Skeletal muscle cell (primary cell): ENCODE results near the gene PLA2G15.

Experiments
- DNase-seq: peaks from one replicate; pipeline ENCODE4 v3.0.0-alpha.2; 2010; ENCODE audit warnings: low read depth
- H3K4me3 ChIP-seq: 2 replicates; pipeline ENCODE4 v1.5.1; 2011; ENCODE audit warnings: low read depth, mild to moderate bottlenecking, control low read depth, low read length, moderate library complexity

Gene PLA2G15

DNA sequence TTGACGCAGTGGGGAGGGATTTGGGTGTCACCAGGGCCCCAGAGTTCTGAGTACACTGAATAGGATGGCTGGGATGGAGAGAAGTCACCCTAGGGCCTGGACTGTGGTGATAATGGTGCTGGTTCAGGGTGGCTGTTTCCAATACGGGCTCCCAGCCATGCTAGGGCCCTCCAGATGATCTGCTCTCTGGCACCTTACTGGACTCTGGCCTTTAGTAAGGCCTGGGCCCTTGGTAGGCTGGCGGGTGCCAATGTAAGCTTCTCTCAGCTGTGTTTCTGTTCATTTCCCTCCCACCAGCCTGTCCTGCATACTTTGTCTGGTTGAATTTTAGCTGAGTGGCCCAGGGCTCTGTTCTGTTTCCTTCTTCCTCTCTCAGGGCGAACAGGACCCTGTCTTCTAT lies 2.8 kb downstream of the PLA2G15 start:
- no peak for DNase-seq
- H3K4me3 ChIP-seq = no peak overlapping the region

DNA sequence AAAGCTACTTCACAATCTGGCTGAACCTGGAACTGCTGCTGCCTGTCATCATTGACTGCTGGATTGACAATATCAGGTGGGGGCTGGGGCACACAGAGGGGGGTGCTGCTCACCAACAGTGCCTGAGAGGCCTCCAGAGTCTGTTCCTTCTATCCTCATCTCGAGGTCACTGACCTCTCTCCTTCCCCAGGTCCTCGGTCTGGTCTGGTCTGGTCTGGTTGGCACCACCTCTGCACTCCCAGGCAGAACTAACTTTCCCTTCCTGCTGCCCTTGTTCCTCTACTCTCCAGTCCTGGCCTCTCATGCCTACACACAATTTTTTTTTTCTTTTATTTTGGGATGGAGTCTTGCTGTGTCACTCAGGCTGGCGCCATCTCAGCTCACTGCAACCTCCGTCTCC lies 4.2 kb downstream of the PLA2G15 start:
- H3K4me3 ChIP-seq = no peak overlapping the region
- DNase-seq = no peak

DNA sequence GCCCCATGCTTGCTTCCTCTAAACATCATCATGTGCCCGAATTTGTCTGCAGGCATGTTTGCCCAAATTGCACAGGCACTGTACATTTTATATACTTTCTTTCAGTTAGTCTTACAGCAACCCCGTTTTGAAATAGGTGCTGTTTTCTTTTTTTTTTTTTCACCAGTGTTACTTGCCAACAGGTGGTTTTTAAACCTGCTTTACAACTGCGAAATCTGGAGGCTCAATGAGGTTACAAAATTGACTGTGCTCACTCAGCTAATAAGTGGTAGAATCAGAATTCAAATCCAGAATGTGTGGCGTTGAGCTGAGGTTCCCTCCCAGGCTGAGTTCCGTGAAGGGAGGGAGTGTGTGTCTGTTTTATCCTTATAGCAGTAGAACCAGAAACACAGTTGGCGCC lies 5.8 kb downstream of the PLA2G15 start:
- DNase-seq = no peak
- no peak overlapping the region for H3K4me3 ChIP-seq

DNA sequence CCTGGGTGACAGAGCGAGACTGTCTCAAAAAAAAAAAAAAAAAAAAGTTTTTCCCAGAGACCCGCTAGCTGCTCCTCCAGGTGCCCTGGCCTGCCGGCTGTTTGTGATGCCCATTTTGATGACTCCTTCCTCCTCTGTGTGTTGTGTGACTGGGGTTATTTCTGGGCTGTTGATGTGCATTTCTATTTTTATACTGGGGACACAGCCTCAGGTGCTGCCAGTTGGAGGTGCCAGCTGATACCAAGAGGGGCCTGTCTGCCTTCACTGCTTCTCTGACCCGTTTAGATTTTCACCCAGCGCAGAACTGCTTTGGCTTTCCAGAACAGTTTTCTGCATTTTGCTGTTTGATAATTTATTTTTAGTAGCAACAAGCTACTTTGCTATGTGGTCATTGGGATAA lies 6.7 kb downstream of the PLA2G15 start:
- DNase-seq = no peak
- H3K4me3 ChIP-seq = no peak overlapping the region

DNA sequence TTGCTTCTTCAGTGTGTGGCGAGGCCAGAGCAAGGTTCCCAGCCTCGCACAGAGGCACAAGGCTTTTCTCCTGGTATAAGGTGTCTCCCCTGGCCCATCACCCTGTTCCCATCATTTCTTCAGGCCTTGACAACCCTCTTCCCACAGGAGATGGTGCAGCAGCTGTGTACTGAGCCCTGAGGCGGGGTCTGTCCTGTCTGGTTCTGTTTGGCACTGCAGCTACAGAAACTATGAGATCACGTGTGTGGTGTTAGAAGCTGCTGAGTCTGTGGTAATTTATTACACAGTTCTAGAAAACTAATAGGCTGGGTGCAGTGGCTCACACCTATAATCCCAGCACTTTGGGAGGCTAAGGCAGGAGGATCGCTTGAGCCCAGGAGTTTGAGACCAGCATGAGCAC lies 7.2 kb downstream of the PLA2G15 start:
- DNase-seq = no peak
- no peak overlapping the region for H3K4me3 ChIP-seq

DNA sequence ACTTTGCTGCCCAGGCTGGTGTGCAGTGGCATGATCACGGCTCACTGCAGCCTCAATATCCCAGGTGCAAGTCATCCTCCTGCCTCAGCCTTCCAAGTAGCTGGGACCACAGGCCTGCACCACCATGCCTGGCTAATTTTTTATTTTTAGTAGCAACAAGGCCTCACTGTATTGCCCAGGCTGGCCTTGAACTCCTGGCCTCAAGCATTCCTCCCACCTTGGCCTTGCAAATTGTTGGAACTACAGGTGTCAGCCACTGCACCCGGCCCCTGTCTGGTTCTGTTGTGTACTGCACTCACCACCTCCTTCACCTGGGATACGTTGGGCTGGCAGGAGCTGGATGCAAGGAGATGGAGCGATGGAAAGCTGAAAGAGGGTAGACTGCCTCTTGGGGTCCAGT lies 8.5 kb downstream of the PLA2G15 start:
- DNase-seq = no peak
- H3K4me3 ChIP-seq = no peak overlapping the region

DNA sequence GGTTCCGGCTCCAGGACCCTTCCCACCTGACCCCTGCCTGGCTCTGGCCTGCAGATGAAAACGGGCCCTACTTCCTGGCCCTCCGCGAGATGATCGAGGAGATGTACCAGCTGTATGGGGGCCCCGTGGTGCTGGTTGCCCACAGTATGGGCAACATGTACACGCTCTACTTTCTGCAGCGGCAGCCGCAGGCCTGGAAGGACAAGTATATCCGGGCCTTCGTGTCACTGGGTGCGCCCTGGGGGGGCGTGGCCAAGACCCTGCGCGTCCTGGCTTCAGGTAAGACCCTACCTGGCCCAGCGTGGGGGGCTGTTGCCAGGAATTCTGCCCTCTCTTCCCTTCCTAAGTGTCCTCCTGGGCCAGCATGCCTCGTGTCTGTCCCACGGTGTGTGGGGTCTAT lies 10.5 kb downstream of the PLA2G15 start:
- no peak for DNase-seq
- no peak overlapping the region for H3K4me3 ChIP-seq

DNA sequence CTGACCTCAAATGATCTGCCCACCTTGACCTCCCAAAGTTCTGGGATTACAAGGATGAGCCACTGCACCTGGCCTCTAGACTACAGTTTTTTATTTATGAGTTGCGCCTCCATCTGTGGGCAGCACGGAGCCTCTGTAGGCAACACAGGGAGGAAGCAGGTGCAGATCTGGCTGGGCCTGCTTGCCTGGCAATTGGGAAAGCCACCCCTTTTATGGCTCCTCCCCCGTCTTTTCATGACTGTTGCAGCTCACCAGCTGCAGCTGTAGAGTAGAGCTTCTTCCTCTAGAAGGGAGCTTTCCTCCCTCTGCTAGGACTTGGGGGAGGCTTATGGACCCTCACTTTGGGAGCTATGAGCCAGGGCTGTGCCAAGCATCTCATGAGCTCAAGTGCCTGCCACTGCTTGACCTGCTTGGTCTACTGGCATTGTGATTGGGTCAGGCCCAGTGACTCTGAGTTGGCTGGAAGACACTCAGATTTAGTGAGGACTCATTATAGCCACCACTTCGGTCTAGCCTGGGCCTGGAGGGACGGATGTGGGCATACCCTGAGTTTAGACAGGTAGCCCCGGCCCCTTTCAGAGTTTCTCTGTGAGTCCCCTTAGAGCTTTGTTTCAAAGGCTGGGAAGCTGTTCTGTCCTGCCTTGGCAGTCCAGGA lies 12.2 kb downstream of the PLA2G15 start:
- no peak for DNase-seq
- no peak overlapping the region for H3K4me3 ChIP-seq

DNA sequence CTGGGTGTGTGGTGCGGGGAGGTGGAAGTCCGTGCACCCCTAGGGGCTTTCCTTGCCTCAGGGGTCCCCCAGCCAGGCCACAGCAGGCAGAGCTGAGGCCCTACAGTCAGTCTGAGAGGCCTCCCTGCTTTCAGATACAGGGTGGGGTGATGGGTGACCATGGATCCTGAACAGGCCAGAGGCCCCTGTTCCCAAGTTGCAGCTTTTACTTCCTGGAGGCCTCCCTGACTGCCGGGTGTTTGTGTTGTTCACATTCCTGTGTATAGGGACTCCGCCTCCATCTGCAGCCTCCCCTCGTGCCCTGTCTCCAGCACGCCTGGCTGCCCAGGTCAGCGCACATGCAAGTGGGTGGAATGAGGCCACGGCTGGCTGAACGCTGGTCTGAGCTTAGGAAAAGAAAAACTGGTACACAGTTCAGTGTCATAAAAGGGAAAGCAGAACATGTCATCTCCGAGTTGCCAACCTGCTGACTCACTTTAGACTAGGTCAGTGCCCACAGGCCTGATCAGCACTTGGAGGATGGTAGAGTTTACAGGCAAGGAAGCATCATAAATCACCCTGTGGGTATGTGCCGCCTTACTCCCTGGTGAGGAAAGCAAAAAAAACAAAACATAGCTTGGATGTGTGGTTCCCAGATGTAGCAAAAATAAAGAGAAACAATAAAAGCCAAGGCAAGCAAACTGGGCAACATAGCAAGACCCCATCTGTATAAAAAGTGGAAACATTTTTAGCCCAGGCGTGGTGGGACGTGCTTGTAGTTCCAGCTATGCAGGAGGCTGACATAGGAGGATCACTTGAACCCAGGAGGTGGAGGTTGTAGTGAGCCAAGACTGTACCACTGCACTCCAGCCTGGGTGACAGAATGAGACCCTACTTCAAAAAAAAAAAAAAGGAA lies 13.0 kb downstream of the PLA2G15 start:
- DNase-seq = no peak

DNA sequence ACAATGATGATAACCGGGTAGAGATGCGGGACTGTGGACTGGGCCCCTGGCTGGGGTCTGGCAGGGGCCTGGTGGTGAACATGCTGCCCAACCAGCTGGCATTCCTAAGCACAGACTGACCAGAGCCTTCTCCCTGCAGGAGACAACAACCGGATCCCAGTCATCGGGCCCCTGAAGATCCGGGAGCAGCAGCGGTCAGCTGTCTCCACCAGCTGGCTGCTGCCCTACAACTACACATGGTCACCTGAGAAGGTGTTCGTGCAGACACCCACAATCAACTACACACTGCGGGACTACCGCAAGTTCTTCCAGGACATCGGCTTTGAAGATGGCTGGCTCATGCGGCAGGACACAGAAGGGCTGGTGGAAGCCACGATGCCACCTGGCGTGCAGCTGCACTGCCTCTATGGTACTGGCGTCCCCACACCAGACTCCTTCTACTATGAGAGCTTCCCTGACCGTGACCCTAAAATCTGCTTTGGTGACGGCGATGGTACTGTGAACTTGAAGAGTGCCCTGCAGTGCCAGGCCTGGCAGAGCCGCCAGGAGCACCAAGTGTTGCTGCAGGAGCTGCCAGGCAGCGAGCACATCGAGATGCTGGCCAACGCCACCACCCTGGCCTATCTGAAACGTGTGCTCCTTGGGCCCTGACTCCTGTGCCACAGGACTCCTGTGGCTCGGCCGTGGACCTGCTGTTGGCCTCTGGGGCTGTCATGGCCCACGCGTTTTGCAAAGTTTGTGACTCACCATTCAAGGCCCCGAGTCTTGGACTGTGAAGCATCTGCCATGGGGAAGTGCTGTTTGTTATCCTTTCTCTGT lies 14.0 kb downstream of the PLA2G15 start:
- DNase-seq = no peak

More for the DNA sequence above, 13.0 kb downstream of the PLA2G15 start:
- no peak overlapping the region for H3K4me3 ChIP-seq

DNA sequence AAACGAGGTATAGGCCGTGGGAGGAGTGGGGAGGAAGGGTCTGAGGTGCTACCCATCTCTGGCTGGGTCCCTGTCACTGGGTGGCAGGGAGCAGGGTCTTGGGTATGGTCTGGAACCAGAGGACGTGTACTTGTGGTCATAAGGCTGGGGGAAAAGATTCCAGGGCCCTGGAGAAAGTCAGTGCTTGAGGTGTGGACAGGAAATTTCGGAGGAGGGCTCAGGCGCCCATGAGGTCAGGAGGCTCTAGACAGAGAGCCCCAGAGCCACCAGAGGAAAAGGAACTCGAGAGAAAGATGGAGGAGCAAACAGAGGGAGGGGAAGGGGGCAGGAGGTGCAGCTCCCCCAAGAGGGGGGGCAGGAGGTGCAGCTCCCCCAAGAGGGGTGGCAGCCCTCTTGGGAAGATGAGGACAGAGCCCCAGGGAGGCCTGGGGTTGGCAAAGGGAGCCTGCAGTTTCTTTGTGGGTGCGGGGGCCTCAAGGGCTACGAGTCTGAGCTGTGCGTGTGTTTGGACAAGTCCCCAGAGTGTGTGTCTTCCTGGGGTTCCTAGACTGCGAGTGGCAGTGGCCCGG lies 18.5 kb downstream of the PLA2G15 start:
- peak overlapping the region; percentile 90 for H3K4me3 ChIP-seq
- DNase-seq = no peak

More for the DNA sequence above, 14.0 kb downstream of the PLA2G15 start:
- no peak overlapping the region for H3K4me3 ChIP-seq

DNA sequence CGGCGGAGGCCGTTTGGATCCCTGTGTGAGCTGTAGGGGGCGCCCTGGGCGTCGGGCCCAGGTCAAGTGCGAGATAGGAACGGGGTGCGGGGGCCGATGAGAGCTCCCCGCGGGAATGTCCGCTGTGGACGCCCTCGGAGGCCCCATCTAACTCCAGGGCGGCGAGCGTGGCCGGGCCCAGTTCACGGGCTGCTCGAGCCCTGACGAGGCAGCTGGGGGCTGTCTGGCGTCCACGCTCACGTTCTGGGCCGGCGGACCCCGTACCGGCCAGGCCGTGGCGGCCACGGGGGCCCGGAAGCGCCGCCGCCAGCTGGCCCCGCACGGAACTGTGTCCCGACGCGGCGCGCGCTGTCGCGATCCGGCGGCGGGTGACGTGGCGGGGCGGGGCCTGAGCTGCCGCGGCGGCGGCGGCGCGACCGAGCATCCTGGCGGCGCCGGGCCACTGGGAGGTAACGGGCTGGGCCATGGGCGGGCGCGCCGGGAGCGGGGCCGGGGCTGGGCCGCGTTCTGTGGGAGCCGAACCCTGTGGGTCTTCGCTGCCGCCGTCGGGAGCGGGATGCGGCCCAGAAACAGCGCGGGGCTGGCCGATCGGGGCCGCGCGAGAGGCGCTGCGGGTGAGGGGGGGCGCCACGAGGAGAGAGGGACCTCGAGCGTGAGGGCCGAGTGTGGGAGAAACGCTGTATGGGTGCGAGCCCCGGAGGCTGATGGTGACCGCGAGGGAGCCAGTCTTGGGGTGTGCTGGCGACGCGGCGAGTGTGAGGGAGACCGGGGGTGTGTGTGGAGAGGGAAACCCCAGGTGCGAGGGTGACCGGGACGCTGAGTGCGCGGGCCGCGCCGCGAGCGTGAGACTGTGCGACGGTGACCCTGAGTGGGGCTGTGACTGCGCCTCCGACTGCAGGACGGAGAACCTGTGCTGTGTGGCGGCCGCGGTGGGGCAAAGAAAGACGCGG lies 19.2 kb downstream of the PLA2G15 start, which contains the start of gene SLC7A6:
Gene SLC7A6 (plus strand): TSS at position 399 of the 950 bp plus-strand sequence. CDS start 10,201 bp downstream, outside the sequence.
- no peak for DNase-seq
- peak within 1 kb of the TSS; percentile 90 for H3K4me3 ChIP-seq

DNA sequence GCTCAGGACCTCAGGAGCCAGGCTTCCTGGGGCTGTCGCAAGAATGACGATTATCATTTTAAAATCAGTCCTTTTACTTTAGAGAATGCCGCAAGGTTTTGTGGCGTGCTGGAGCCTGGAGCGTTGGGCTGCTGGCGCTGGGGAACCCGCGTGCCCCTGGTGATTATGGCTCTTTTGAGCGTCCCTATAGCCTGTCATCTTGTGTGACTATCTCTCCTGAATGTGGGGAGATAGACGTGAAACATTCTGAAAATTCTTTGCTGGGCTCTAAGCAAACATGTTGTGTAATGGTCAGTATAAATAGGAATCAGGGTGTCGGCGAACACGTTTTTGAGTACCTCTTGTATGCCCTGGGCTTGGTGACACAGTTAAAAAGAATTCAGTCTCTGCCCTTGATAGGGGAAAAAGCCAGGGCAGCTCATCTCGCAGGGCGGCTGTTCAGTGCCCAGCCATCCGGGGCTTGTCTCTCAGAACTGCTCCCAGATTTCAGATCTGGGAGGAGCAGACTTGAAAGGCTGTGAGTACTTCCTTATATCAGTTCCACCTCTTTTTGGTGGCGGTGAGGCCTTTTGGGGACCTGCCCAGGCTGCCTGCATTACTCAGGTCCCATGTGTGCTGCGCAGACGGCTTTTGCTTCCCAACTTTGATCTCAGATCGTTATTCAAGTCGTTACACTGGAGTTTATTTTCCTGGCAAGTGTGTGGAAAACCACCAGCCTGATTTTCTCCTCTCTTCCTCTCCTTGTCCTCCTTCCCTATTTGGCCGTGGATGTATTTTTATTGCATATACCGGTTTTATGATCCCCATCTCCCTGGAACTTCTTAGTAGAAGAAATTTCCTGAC lies 20.1 kb downstream of the PLA2G15 start:
- H3K4me3 ChIP-seq = peak overlapping the region; percentile 90

DNA sequence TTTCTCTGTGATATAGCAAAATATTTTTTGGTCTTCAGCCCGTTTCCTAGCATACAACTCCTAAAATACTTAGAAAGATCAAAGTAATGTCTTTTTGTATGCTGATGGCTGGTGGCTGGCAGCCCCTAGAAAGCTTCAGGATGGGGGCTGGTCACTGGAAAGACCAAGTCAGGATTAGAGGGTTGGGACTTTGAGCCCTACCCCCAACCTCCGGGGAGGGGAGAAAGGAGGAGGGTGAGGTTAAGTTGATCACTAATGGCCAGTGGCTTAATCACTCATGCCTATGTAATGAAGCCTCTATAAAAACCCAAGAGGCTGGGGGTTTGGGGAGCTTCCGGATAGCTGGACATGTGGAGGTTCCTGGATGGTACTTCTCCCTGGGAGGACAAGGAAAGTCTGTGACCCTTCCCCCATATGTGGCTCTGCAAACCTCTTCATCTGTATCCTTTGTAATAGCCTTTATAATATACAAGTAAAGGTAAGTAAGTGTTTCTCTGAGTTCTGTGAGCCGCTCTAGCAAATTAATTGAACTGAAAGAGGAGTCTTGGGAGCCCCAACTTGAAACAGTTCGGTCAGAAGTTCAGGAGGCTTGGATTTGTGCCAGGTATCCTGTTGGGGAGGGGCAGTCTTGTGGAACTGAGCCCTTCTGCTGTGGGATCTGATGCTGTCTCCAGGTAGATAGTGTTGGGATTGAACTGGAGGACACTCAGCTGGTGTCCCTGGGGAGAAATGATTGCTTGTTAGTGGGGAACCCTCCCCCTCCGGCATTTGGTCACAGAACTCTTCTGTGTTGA lies 22.6 kb downstream of the PLA2G15 start:
- H3K4me3 ChIP-seq = no peak overlapping the region
- no peak for DNase-seq

More for the DNA sequence above, 20.1 kb downstream of the PLA2G15 start:
- DNase-seq = no peak

DNA sequence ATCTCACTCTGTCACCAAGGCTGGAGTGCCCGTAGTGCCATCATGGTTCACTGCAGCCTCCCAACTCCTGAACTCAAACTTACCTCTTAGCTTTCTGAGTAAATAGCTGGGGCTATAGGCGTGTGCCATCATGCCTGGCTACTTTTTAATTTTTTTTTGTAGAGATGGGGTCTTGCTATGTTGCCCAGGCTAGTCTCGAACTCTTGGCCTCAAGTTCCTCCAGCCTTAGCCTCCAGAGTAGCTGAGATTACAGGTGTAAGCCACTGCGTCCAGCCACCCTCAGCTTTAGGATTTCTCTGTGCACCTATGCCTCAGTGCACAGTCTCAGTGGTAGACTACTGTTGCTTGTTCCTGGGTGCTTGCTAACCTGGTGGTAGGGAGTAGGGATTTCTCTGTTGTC lies 24.6 kb downstream of the PLA2G15 start:
- DNase-seq = no peak
- no peak overlapping the region for H3K4me3 ChIP-seq

DNA sequence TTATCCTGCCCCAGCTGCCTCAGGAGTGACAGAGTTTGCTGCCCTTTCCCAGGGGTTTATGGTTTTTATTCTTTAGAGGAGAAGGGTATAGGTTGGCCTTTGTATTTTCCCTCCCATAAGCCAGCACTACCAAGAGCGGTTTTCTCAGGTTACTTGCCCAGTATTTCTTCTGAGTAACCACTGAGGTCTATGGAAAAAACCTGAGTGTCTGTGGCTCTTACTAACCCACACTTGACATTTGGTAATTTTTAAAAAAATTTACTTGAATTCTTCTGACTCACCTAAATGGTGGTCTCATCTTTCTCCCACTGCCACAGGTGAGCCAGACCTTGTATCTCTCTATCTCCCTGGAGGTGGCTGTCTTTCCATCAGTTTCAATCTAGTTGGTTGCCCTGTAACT lies 25.2 kb downstream of the PLA2G15 start:
- H3K4me3 ChIP-seq = no peak overlapping the region
- DNase-seq = no peak
